ENCODE results near the gene MYH7B.

The MYH7B gene

DNA sequence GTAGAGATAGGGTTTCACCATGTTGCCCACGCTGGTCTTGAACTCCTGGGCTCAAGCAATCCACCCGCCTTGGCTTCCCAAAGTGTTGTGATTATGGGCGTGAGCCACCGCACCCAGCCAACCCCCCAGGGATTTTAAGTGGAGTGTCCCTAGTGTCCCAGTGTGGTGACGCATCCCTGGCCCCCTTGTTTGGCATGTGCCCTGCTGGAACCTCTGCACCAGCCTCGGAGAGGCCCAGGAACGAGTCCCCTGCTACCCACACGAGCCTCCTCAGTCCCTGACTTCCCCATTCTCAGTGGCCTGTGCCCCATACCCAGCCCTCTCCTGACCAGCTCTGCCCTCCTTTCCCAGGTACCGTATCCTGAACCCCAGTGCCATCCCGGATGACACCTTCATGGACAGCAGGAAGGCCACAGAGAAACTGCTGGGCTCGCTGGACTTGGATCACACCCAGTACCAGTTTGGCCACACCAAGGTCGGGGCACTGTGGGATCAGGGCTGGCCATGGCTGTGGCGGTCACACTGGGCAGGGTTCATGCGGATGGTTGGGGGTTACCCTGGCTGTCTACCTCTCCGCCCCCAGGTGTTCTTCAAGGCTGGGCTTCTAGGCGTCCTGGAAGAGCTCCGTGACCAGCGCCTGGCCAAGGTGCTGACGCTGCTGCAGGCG is 37.2 kb downstream of the MYH7B start:
- no peak for DNase-seq (ENCODE audit: low read depth in 2 of 2)

DNA sequence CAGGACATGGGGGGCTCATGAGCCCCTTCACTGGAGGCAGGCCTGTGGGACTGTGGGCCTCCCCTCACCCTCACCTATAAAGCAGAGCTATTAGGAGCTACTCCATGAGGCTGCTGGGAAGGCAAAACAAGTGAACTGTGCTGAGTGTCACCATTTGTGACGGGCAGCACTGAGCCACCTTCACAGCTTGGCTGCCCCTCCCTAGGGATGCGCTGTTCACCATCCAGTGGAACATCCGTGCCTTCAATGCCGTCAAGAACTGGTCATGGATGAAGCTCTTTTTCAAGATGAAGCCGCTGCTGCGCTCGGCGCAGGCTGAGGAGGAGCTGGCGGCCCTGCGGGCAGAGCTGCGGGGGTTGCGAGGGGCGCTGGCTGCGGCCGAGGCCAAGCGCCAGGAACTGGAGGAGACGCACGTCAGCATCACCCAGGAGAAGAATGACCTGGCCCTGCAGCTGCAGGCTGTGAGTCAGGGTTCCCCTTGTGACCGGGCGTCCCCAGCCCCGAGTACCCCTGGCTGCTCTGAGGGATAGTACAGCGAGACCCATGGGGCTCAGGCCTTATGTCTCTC is 38.4 kb downstream of the MYH7B start:
- DNase-seq (ENCODE audit: low read depth in 2 of 2), result no peak

DNA sequence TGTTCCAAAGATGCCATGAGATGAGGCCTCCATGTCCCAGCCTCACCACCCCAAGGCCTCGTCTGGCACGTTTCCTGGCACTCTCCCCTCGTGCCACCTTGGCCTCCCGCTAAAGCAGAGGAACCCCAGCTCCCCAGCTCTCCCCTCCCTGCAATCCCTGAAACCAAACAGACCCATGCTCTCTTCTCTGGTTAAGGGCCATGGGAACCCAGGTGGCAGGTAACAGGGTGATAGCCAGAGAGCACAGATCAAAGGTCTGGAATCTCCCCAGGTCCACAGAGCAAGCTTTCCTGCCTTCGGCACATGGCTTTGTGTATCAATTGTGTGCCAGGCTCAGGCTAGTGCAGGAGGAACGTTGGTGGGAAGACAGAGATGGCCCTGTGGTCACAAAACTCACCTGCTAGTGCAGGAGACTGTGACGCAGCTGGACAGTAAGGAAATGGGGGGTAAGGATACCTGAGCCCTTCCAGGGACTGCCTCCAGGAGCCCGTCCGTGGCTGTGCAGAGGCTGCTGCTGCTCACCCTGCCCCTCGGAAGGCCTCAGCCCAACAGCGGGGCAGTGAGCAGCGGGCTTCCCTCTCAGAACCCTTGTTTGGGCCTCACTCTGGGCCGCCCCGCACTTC is 39.0 kb downstream of the MYH7B start:
- DNase-seq (ENCODE audit: low read depth in 2 of 2), result no peak

DNA sequence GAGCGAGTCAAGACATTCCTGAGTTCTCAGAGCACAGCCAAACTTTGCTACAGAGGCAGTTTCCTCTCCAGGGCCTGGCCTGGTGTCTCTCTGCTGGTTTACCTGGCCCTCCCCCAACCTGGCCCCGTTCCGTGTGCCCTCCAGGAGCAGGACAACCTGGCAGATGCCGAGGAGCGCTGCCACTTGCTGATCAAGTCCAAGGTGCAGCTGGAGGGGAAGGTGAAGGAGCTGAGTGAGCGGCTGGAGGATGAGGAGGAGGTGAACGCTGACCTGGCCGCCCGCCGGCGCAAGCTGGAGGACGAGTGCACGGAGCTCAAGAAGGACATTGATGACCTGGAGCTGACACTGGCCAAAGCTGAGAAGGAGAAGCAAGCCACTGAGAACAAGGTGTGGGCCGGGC is 39.5 kb downstream of the MYH7B start:
- no peak for DNase-seq (ENCODE audit: low read depth in 2 of 2)

DNA sequence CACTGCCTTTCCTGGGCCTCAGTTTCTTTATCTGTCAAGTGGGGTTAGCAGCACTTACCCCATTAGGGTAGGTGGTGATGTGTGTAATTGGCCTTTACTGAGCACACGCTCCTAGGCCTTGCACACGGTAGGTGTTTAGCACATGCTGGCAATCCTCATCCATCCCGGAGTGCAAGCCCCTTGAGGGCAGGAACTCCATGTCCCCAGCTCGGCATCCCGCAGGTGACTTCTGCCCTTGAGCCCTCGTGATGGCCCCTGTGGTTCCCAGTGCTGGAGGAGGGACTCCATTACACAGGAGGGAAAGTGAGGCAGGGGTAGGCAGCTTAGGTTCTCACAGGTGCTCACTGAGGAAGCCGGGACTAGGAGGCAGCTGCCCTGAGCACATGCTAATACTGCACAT is 40.0 kb downstream of the MYH7B start:
- no peak for DNase-seq (ENCODE audit: low read depth in 2 of 2)

DNA sequence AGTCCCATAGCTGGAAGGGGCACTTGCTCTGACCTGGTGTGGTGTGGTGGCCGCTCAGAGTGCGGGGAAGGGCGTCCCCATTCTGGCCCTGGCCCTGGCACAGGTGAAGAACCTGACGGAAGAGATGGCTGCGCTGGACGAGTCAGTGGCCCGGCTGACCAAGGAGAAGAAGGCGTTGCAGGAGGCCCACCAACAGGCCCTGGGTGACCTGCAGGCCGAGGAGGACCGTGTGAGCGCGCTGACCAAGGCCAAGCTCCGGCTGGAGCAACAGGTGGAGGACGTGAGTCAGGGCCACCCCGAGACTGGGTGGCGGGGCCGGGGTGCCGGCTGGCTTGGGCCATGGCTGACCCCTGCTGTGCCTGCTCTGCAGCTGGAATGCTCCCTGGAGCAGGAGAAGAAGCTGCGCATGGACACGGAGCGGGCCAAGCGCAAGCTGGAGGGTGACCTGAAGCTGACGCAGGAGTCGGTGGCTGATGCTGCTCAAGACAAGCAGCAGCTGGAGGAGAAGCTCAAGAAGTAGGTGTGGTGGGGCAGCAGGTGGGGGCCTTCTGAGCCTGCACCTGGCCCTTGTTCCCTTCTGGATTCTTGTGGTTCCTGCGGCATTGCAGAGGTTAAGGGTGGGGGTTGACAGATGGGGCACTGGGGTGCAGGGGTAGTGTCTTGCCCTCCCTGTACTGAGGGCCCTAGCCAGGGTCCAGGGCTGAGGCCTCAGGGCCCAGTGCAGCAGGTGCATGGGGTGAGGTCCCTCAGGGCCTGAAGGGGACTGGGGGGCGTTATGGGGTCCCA is 40.8 kb downstream of the MYH7B start:
- DNase-seq (ENCODE audit: low read depth in 2 of 2), result no peak

- DNase-seq (ENCODE audit: low read depth in 2 of 2), result no peak
Measured at GRCh38 chr20:34997131-34997561, 41.5 kb downstream of the MYH7B start.

- no peak for DNase-seq (ENCODE audit: low read depth in 2 of 2)
Measured at GRCh38 chr20:34997774-34998173, 42.1 kb downstream of the MYH7B start.

DNA sequence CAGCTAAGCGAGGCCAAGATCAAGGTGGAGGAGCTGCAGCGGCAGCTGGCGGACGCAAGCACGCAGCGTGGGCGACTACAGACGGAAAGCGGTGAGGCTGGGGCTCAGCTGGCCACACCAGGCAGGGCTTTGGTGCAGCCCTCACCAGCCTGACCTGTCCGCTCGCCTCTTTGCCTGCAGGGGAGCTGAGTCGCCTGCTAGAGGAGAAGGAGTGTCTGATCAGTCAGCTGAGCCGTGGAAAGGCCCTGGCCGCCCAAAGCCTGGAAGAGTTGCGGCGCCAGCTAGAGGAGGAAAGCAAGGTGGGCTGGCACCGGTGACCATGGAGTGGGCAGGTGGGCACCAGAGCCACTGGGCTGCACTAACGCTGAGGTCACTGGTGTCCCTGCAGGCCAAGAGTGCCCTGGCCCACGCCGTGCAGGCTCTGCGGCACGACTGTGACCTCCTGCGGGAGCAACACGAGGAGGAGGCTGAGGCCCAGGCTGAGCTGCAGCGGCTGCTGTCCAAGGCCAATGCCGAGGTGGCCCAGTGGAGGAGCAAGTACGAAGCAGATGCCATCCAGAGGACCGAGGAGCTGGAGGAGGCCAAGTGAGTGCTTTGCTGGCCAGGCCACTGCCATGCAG is 42.8 kb downstream of the MYH7B start:
- DNase-seq (ENCODE audit: low read depth in 2 of 2), result no peak

- DNase-seq (ENCODE audit: low read depth in 2 of 2), result no peak
Measured at GRCh38 chr20:34999021-34999451, 43.4 kb downstream of the MYH7B start.

- DNase-seq (ENCODE audit: low read depth in 2 of 2), result no peak
Measured at GRCh38 chr20:34999782-35000181, 44.1 kb downstream of the MYH7B start.

GRCh38 chr20:35000311-35000921 is 44.7 kb downstream of the MYH7B start:
- DNase-seq (ENCODE audit: low read depth in 2 of 2), result no peak

GRCh38 chr20:35000922-35001595 is 45.4 kb downstream of the MYH7B start:
- DNase-seq (ENCODE audit: low read depth in 2 of 2), result no peak

- DNase-seq (ENCODE audit: low read depth in 2 of 2), result peak in 1 of 2 donors; percentile 9
Measured at GRCh38 chr20:35001596-35002362, 46.1 kb downstream of the MYH7B start.

DNA sequence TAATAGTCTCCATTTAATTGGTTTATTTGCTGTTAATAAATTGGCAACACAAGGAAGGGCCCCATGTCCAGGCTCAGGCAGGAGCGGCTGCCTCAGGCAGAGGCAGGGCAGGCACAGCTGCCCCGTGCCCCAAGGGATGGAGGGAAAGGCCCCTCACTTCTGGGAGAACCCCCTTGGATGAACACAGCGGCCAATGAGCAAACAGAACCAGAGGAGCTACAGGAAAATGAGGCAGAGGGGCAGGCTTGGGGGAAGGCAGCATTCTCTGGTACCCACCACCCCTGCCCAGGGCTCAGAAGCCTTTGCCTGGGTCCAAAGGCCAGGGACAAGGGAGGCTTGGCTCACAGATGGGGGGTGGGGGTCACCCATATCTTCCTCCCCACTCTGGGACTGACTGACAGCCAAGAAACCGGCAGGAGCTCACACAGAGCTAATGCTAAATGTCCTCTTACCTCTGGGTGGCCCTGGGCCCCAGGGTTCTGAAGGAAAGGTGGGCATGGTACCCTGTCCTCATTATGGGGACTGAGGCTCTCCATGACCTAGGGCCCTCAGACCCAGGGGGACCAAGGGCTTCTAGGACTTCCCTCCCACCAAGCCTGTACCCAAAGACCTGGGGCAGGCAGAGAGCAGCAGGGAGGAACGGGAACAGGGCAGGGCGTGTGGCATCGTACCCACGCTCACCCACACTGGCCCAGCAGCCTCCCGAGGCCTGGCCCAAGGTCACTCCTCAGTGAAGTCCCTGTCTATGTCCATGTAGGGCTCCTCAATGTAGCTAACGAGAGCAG is 47.0 kb downstream of the MYH7B start:
- no peak for DNase-seq (ENCODE audit: low read depth in 2 of 2)

DNA sequence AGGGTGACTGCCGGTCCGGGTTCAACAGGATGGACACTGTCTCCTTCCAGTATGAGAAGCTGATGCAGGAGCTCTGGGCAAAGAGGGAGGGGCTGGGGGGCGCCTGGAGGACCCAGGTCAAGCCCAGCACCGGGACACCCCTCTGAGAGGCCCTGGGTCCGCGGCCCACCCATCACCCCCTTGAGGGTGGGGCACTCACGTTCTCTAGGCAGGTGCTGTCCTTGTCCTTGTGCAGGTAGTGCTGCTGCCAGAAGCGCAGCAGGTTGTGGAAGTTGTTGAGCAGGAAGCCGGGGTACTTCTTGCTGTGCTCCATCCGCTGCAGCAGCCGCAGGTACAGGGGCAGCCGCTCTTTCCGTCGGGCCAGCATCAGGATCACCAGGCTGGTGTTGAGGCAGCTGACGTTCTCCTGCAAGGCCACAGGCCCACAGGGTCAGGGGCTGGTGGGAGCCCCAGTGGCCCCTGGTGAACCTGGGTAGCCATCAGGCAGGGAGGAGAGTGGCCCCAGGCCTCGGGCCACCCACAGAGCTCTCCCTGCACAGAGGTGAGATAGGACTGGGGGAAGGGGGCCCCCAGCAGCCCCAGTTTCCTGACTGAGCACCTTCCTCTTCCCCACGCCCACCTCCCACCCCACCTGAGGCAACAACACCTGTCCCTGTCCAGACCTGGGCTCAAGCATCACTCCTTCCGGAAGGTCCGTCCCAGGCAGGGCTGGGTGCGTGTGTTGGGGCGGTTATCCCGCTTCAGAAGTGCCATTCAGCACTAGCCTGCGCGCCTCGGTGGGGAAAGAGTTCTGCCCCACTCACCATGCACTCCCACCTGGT is 47.8 kb downstream of the MYH7B start:
- no peak for DNase-seq (ENCODE audit: low read depth in 2 of 2)

- DNase-seq (ENCODE audit: low read depth in 2 of 2), result no peak
Measured at GRCh38 chr20:35004051-35004725, 48.5 kb downstream of the MYH7B start.

Measured in stimulated activated CD4-positive, alpha-beta T cell treated with anti-CD3 and anti-CD28 coated beads, Interleukin-4, amount 100 ng/mL, for 48 hours (primary cell).